GM12864 (cell line): ENCODE results near the gene TMEM129.

Source experiments
- DNase-seq: peaks from one replicate; pipeline ENCODE4 v3.0.0-alpha.2; 2011; ENCODE audit warnings: low read depth
- H3K4me3 ChIP-seq: 2 replicates; pipeline ENCODE4 v1.5.1; 2011; ENCODE audit warnings: mild to moderate bottlenecking, low read depth, low read length, control low read depth
- TF ChIP-seq, protein P1 (sequence below): IDR thresholded peaks from 2 replicates; pipeline ENCODE4 v1.5.1; 2011; ENCODE audit warnings: low read depth, mild to moderate bottlenecking, moderate library complexity, low read length, control low read depth, inconsistent platforms; ENCODE audit errors: missing control alignments

TMEM129 gene

DNA sequence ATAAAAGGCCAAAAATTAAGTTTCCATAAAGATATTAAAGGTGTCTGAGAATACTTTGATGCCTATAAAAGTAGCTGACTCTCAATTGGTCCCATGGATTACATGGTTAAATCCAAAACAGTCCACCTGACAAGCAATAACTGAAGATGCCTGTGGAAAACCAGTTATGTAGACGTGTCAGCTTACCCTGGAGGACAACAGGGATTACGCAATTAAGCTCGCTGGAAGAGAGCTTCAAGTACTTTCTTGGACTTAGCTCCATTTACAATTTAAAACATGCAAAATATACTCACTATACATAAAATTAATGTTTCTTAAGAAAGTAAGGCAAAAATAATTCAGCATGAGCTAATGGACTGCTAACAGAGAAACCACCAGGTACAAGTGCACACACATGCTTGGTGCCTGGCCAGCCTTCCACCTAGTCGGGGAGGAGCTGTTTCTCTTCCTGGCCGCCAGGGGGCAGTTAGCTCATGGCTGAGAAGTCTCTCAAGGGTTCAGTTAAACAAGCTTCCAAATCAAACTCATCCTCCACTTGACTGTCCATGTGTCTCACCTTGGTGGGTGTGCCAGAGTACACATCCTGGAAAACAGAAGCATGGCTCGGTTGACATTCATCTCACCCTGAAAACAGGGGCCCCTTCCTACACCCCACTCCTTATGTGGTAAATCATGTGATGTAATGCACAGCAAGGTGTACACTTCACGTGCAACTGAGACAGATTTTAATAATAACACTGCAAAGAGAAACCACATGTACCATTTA lies 27.8 kb downstream of the TMEM129 start:
- TF ChIP-seq, protein P1, sequence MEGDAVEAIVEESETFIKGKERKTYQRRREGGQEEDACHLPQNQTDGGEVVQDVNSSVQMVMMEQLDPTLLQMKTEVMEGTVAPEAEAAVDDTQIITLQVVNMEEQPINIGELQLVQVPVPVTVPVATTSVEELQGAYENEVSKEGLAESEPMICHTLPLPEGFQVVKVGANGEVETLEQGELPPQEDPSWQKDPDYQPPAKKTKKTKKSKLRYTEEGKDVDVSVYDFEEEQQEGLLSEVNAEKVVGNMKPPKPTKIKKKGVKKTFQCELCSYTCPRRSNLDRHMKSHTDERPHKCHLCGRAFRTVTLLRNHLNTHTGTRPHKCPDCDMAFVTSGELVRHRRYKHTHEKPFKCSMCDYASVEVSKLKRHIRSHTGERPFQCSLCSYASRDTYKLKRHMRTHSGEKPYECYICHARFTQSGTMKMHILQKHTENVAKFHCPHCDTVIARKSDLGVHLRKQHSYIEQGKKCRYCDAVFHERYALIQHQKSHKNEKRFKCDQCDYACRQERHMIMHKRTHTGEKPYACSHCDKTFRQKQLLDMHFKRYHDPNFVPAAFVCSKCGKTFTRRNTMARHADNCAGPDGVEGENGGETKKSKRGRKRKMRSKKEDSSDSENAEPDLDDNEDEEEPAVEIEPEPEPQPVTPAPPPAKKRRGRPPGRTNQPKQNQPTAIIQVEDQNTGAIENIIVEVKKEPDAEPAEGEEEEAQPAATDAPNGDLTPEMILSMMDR = peak; percentile 98
- H3K4me3 ChIP-seq = no peak overlapping the region
- no peak for DNase-seq

DNA sequence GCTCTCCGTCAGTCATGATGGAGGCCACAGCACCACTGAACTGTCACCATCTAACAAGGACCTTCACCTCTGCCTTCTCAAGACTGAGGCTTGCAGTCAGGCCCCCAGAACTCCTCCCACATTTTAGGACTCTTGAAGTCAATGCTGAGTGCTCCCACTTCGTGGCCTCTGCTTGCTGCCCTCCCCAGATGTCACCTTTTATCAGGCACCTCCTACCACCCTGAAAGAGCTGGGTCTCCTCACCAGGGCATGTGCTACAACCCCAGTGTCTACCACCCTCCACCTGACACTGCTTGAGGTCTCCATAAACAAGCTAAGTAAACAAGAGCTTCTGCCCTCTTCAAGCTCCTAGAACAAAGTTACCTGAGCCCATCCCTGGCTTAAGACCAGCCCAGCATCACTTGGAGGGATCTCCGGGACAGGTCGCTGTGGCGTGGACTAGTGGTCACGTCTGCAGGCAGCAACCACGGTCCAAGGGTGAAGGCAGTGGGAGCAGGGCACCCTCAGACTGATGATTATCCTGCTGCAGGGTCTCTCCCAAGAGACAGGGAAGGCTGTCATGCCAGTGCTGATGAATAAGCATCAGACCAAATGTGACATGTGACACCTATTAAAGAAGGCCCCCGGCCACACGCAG lies 29.3 kb downstream of the TMEM129 start:
- no peak for DNase-seq
- TF ChIP-seq, protein P1 = no peak
- H3K4me3 ChIP-seq = no peak overlapping the region

DNA sequence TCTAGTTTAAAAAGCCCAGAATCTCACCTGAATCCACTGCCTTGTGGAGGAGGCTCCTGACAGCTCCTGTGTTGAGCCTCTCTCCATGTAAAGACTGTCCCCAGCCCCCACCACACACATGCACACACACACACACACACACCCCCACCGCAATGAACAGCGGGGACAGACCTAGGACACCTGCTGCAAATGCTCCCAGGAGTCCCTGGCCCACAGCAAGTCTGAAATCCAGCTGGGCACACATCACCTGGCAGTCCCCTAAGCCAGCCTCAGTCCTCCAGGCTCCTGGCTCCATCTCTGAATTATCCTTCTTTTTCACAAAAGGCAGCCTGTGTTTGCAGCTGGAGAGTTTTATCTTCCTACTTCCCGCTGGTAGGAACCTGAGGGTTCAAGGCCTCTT lies 30.4 kb downstream of the TMEM129 start:
- DNase-seq = no peak
- TF ChIP-seq, protein P1 = no peak
- H3K4me3 ChIP-seq = no peak overlapping the region

DNA sequence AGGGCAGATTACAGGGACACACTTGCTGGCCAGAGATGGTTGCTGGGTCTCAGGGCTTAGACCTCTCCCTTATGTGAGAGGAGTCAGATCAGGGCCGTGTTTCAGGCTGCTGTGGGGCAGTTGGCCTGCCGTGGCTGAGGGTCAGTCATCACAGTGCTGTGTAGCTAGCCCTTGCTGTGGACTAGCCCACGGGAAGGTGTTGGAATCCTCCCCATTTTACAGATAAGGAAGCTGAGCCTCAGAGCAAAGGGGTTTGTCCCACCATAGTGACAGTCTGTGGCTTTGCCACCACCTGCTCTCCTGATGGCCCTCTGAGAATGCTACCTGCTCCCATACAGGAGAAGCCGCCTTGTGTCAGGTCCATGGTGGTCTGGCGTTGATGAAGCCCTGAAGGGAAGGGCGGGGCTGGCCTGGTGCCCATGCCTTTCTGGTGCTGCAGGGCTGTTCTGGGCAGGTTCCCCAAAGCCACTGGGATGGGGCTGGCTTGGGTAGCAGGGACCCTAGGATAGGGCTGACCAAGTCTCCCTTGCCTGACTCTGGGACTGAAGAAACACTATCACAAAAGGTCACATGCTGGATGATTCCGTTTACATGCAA lies 34.6 kb downstream of the TMEM129 start:
- TF ChIP-seq, protein P1 = no peak
- H3K4me3 ChIP-seq = no peak overlapping the region
- no peak for DNase-seq

DNA sequence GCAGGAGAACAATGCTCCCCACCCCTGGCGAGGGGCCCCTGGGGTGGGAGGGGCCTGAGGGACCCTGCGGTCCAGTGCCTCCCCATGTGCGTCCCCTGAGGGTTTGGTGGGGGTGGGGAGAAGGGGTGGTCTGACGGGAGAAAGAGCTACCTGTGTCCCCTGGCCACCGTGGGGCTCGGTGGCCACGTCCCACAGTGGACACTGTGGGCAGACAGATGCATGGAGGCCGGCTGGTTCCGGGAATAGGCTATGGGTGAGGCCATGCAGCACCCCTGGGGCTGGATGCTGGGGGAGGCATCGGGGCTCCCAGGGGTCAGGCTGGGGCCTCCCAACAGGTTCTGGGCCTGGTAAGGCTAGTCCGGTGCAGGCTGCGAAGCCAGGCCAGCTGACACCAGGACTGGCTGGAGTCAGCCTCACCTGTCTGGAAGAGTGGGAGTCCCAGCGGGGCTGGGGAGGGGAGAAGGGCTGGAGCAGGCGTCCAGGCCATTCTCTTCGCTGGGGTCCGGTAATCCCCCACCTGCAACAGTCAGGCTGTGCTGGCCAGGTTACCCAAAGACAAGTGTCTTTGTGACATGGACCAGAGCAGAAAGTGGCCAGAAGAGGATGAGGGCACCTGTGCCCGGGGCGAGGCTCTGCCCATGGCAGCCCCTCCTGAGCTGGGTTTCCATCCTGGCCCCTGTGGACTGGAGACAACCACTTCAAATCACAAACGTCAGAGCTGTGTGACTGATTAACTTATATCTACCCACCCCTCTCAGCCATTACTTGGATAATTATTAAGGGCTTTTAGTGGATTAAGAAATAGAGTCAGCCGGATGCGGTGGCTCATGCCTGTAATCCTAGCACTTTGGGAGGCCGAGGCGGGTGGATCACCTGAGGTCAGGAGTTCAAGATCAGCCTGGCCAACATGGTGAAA lies 35.6 kb downstream of the TMEM129 start:
- no peak for DNase-seq
- TF ChIP-seq, protein P1 = no peak
- H3K4me3 ChIP-seq = peak overlapping the region; percentile 42; the same call in 1 of the 2 replicates

GRCh38 chr4:1684506-1685234 lies 36.5 kb downstream of the TMEM129 start:
- TF ChIP-seq, protein P1 = no peak
- DNase-seq = no peak

More at GRCh38 chr4:1684506-1685234, 36.5 kb downstream of the TMEM129 start:
- peak overlapping the region; percentile 42 for H3K4me3 ChIP-seq
